NCI-H1417 treated with DMSO at 0.1 percent for 48 hours (cell line): ENCODE data around the gene RPP38.

ENCODE experiments used
- DNase-seq: peaks from one replicate; lab custom pipeline; 2025; lab: John Stamatoyannopoulos, UW

Gene RPP38

GRCh38 chr10:15097011-15097812 is at the start of gene RPP38:
Gene RPP38 (plus strand): TSS chr10:15097355. CDS start chr10:15103315, 5,960 bp downstream.
- peak; percentile 87 for DNase-seq

GRCh38 chr10:15049533-15049932 is 47.6 kb upstream of the RPP38 start:
- no peak for DNase-seq

GRCh38 chr10:15052121-15052520 is 45.0 kb upstream of the RPP38 start:
- DNase-seq = no peak

- DNase-seq = no peak
Measured at GRCh38 chr10:15053061-15053460, 44.1 kb upstream of the RPP38 start.

GRCh38 chr10:15058689-15059088 is 38.5 kb upstream of the RPP38 start:
- no peak for DNase-seq

- DNase-seq = no peak
Measured at GRCh38 chr10:15059914-15060313, 37.2 kb upstream of the RPP38 start.

- no peak for DNase-seq
Measured at GRCh38 chr10:15060638-15061037, 36.5 kb upstream of the RPP38 start.

GRCh38 chr10:15067154-15067553 is 30.0 kb upstream of the RPP38 start:
- no peak for DNase-seq

GRCh38 chr10:15068802-15069201 is 28.4 kb upstream of the RPP38 start:
- no peak for DNase-seq

GRCh38 chr10:15069230-15069629 is 27.9 kb upstream of the RPP38 start:
- DNase-seq = no peak

- DNase-seq = no peak
Measured at GRCh38 chr10:15072358-15072757, 24.8 kb upstream of the RPP38 start.

GRCh38 chr10:15075421-15075820 is 21.7 kb upstream of the RPP38 start:
- no peak for DNase-seq

GRCh38 chr10:15083674-15084501 is 13.3 kb upstream of the RPP38 start:
- no peak for DNase-seq

GRCh38 chr10:15084502-15084922 is 12.6 kb upstream of the RPP38 start:
- no peak for DNase-seq

GRCh38 chr10:15088428-15089261 is 8.5 kb upstream of the RPP38 start, which contains the start of gene ACBD7:
Gene ACBD7 (minus strand): TSS chr10:15088776. CDS start chr10:15088728, 48 bp downstream.
- peak; percentile 49 for DNase-seq

GRCh38 chr10:15091418-15091817 is 5.7 kb upstream of the RPP38 start:
- no peak for DNase-seq

GRCh38 chr10:15092855-15093408 is 4.2 kb upstream of the RPP38 start:
- DNase-seq = no peak

GRCh38 chr10:15096661-15097010 is 519 bp upstream of the RPP38 start:
- no peak for DNase-seq

- no peak for DNase-seq
Measured at GRCh38 chr10:15099886-15100285, 2.7 kb downstream of the RPP38 start.

- DNase-seq = no peak
Measured at GRCh38 chr10:15103513-15103912, 6.4 kb downstream of the RPP38 start.

- DNase-seq = no peak
Measured at GRCh38 chr10:15106352-15107013, 9.3 kb downstream of the RPP38 start.
